Stimulated activated naive CD8-positive, alpha-beta T cell treated with anti-CD3 and anti-CD28 coated beads, Interleukin-15, amount 100 ng/mL, for 72 hours (primary cell): ENCODE data around the gene SLC35F2.
"Not testable (repeated sequence)": the region's sequence is repeated elsewhere in the genome, so short reads cannot be mapped to it uniquely, and the experiment has no call there.

Experiments
- ATAC-seq: fragments of 150-1000 bp; cut with Tn5 transposase; 2 replicates; pipeline ENCODE4 v1.10.0; 2021; ENCODE audit warnings: mild to moderate bottlenecking, moderate library complexity
- DNase-seq, 2 donors: peaks; one replicate each; pipeline ENCODE4 v3.0.0; 2021 to 2022
- H3K27ac Mint-ChIP-seq, 2 donors: one replicate each; pipeline ENCODE4 v1.8.0; 2022; ENCODE audit warnings: mild to moderate bottlenecking in 2 of 2, mixed read lengths in 2 of 2, moderate library complexity in 2 of 2
- H3K27me3 Mint-ChIP-seq: one replicate; pipeline ENCODE4 v1.8.0; 2022; ENCODE audit warnings: mixed read lengths
- H3K4me1 Mint-ChIP-seq: one replicate; pipeline ENCODE4 v1.8.0; 2022; ENCODE audit warnings: mild to moderate bottlenecking, mixed read lengths
- H3K4me3 Mint-ChIP-seq, 2 donors: one replicate each; pipeline ENCODE4 v1.8.0; 2022; ENCODE audit warnings: mild to moderate bottlenecking in 2 of 2, mixed read lengths in 2 of 2, moderate library complexity in 1 of 2
- H3K9me3 Mint-ChIP-seq, 2 donors: one replicate each; pipeline ENCODE4 v1.8.0; 2022; ENCODE audit warnings: mixed read lengths in 2 of 2

SLC35F2 gene

DNA sequence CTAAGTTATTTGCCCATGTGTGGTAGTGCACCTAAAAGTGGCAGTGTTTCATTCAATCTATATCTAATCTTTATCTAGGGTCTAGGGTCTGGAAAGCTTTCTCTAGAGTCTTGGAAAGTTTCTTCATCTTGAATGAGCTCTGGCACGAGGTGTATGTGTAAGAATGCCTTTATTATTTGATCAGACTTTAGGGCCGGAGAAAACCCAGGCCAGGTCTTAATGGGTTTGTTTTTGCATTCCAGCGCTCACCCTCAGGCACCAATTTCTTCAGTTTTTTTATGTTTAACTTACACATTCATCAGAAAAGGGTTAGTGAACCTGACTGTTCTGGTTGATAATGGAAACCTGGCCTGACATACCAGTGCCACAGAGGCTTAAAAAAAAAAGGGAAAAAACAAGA lies 78.5 kb downstream of the SLC35F2 start:
- no peak overlapping the region for H3K4me3 Mint-ChIP-seq

DNA sequence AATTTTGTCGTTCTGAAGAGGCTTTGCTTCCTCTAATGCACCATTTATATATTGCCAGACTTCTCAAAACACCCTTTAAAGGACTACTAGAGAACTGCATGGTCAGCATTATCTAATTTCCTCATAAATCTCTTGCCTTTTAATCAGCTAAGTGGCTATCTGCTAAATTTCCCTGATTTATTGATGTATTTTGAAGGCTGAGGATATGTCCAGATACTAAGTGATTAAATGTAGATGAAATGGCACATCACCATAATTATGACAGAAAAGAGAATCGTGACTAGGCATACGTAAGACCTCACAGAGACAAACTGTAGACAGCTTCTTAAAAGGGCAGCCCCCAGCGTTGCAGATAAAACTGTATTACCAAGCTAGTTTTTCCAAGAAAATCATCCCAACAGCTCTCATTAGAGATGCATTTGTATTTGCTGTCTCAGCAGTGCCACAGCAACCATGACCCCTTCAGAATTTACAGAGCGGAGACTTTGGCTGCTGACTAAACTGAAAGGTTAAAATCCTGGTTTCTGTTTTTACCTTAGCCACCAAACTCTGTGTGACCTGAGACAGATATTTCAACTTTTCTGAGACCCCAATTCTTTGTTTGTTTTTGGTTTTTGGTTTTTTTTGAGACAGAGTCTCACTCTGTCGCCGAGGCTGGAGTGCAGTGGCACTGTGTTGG lies 79.6 kb downstream of the SLC35F2 start:
- Mint-ChIP-seq H3K4me3 (no peak overlapping the region), H3K9me3 (no peaks in the 10 kb centered on the region), H3K4me1 (no peaks in the 10 kb centered on the region), H3K27ac (no peak overlapping the region), H3K27me3 (peaks cover 8% of the 10 kb centered on the region)
- DNase-seq (no peak), ATAC-seq (no peak)

More for the DNA sequence above, 78.5 kb downstream of the SLC35F2 start:
- ATAC-seq: no peak
- Mint-ChIP-seq H3K4me1 (no peaks in the 10 kb centered on the region), H3K27ac (no peak overlapping the region), H3K27me3 (peaks cover 8% of the 10 kb centered on the region), H3K9me3 (no peaks in the 10 kb centered on the region)
- DNase-seq: no peak

DNA sequence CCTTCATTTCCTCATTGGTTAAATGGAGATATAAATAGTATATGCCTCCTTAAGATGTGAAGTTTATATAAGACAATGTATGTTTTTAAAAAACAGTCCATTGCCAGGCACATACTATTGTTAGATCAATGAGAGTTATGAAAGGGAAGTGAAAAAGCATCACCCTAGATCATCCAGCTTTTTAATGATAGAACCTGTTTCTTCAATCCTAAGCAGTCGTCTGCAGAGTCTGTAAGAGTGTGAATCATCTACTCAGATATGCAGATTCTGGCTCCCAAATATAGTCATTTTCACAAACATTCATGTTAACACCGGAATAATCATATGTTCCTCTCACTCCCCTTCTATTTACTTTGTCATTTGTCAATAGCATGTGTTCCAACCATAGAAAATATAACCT lies 81.5 kb downstream of the SLC35F2 start:
- DNase-seq: no peak
- Mint-ChIP-seq H3K9me3 (no peaks in the 10 kb centered on the region), H3K27me3 (peaks cover 8% of the 10 kb centered on the region), H3K27ac (no peak overlapping the region), H3K4me3 (no peak overlapping the region), H3K4me1 (no peaks in the 10 kb centered on the region)
- no peak for ATAC-seq

DNA sequence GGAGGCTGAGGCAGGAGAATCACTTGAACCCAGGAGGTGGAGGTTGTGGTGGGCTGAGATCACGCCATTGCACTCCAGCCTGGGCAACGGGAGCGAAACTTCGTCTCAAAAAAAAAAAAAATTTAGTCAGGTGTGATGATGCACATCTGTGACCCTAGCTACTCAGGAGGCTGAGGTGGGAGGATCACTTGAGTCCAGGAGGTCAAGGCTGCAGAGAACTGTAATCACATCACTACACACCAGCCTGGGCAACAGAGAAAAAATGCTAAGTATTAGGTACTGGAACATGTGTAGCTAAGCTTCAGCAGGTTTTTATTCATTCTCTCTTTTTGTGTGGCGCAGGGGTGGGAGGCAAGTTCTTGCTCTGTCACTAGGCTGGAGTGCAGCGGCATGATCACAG lies 82.5 kb downstream of the SLC35F2 start:
- Mint-ChIP-seq H3K4me1 (no peaks in the 10 kb centered on the region), H3K4me3 (no peak overlapping the region), H3K9me3 (no peaks in the 10 kb centered on the region), H3K27ac (no peak overlapping the region), H3K27me3 (peaks cover 17% of the 10 kb centered on the region)
- ATAC-seq: no peak
- DNase-seq: no peak

DNA sequence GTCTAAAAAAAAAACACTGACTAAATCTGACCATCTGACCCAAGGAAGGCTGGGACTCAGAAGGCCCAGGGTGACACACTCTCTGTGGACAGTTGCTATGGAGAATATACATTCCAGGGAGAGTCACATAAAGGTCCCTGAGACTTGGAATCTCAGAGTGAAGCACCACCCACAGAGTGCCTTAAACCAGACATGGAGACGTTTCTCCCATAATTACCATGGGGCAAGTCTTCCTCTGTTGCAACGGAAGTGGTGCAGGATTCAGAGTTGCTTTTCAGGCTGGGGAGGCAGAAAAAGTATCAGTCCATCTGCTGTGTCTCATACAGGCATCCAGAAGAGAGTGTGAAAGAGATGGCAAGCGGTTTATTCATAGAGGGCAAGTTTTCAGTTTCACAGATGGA lies 88.0 kb downstream of the SLC35F2 start:
- H3K27me3 Mint-ChIP-seq: peaks cover 13% of the 10 kb centered on the region

DNA sequence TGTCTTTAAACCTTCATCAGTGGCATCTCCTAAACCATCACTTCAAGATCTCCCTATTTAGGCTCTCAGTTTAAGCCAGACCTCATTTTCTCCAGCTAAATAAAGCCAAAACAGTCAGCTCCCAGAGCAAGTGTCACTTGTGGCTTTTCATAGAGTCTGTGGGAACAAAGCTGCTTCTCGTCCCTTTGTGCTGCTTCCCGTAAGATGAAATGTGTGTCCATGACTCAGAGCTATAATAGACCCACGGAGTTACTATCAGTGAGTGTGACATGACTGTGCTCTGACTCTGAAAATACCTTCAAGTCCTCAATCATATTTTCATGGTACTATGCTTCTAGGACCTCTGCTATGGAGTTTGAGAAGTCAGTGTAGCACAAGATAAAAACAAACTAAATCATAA lies 89.4 kb downstream of the SLC35F2 start:
- peaks cover 26% of the 10 kb centered on the region for H3K27me3 Mint-ChIP-seq
- no peak overlapping the region for H3K4me3 Mint-ChIP-seq
- peak; percentile 54 for ATAC-seq
- no peak for DNase-seq
- H3K4me1 Mint-ChIP-seq: no peaks in the 10 kb centered on the region
- no peaks in the 10 kb centered on the region for H3K9me3 Mint-ChIP-seq
- no peak overlapping the region for H3K27ac Mint-ChIP-seq

More for the DNA sequence above, 88.0 kb downstream of the SLC35F2 start:
- DNase-seq (no peak), ATAC-seq (no peak)
- no peaks in the 10 kb centered on the region for H3K4me1 Mint-ChIP-seq
- no peak overlapping the region for H3K4me3 Mint-ChIP-seq
- no peak overlapping the region for H3K27ac Mint-ChIP-seq
- no peaks in the 10 kb centered on the region for H3K9me3 Mint-ChIP-seq

DNA sequence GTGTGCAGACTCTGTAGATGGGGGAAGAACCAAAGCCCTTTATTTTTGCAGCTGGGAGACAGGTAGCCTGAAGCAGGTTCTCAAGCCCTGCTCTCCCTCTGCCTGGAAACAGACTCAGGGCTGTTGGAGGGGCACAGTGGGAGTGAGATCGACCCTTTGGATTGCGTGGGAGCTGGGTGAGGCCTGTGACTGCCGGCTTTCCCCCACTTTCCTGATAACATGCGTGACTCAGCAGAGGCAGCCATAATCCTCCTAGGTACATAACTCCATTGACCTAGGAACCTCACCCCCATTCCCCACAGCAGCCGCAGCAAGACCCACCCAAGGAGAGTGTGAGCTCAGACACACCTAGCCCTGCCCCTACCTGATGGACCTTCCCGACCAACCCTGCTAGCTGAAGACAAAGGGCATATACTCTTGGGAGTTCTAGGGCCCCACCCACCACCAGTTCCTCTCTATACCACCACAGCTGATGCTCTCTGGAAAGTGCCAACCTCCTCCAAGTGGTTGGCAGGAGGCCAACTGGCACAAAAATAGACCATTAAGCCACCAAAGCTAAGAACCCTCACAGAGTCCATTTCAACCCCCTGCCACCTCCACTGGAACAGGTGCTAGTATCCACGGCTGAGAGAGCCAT lies 99.8 kb downstream of the SLC35F2 start:
- not testable (repeated sequence) for H3K4me1 Mint-ChIP-seq, H3K27ac Mint-ChIP-seq, H3K4me3 Mint-ChIP-seq, ATAC-seq, H3K9me3 Mint-ChIP-seq, DNase-seq
- H3K27me3 Mint-ChIP-seq: peaks cover 59% of the 10 kb centered on the region

DNA sequence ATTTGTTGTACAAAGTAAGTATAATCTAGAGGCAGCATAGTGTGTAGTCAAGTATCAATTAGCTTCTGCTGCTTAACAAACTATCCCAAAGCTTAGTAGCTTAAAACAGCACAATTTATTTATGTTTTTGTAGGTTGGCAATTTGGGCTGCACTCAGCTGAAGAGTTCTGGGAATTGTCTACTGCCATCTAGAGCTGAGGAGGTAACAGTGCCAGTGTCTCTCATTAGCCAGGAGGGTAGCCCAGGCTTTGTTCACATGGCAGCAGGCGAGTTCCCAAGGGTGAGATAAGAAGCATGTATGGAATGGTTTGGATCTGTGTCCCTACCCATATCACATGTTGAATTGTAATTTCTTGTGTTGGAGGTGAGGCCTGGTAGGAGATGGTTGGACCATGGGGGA lies 100.9 kb downstream of the SLC35F2 start:
- no peak for DNase-seq
- H3K4me1 Mint-ChIP-seq: no peaks in the 10 kb centered on the region
- peaks cover 63% of the 10 kb centered on the region for H3K27me3 Mint-ChIP-seq
- no peak overlapping the region for H3K27ac Mint-ChIP-seq
- no peak for ATAC-seq
- H3K4me3 Mint-ChIP-seq: no peak overlapping the region
- no peaks in the 10 kb centered on the region for H3K9me3 Mint-ChIP-seq

DNA sequence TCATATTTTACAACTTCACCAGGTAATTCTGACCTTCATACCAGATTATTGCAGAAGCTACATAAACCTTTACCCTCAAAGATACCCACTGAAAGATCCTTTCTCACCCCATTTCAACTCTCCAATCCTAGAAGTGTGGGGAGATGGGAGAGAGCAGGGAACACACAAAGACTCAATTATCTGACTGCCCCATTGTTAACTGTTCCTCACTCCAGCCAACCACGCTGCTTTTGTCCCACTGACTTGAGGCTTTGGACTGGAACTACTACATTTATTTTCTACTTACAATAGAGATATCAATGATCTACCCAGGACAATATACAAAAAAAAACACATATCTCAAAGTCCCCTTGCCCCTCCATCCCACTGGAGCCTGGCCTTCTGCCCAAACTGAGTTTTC lies 102.0 kb downstream of the SLC35F2 start:
- ATAC-seq: no peak
- H3K9me3 Mint-ChIP-seq: no peaks in the 10 kb centered on the region
- H3K4me1 Mint-ChIP-seq: no peaks in the 10 kb centered on the region
- no peak for DNase-seq
- peaks cover 61% of the 10 kb centered on the region for H3K27me3 Mint-ChIP-seq
- H3K4me3 Mint-ChIP-seq: no peak overlapping the region
- no peak overlapping the region for H3K27ac Mint-ChIP-seq

DNA sequence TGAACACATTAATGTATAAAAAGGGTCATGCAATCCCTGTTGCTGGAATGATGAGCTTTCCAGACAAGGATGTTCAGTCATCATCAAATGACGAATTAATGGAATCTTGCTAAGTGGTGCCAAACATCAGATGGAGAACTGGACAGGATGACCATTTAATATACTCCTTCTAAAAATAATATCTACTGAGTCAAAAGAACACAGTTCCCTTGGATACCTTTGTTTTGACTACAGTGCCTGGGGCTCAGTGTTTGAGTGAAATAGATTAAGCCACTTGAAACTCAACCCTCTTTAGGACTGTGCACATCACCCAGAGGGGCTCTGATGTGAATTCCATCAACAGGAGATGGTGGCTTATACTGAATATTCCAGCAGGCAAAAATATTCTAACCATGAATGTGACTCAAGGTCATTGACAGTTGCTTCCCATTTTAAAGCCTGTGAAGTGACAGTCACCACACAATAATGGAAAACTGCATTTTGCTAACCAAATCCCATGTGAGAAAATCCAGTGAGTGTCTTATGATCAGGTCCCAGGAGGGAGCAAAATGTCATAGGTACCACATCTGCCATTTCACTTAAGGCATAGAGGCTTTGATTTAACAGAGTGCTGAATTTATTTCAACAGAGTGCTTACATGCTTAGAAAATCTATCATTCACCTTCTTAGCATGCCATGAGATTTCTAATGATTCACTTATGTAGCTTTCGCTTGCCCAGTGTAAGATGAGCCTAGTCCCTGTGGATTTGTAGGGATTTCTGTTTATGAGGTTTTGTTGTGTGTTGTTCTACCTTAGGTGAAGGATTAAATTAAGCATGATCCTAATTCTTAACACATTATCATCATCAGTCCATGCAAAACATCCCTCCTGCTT lies 105.4 kb downstream of the SLC35F2 start:
- H3K27ac Mint-ChIP-seq: no peak overlapping the region
- DNase-seq: no peak
- no peaks in the 10 kb centered on the region for H3K9me3 Mint-ChIP-seq
- H3K27me3 Mint-ChIP-seq: peaks cover 52% of the 10 kb centered on the region
- H3K4me3 Mint-ChIP-seq: no peak overlapping the region
- no peaks in the 10 kb centered on the region for H3K4me1 Mint-ChIP-seq
- ATAC-seq: no peak

DNA sequence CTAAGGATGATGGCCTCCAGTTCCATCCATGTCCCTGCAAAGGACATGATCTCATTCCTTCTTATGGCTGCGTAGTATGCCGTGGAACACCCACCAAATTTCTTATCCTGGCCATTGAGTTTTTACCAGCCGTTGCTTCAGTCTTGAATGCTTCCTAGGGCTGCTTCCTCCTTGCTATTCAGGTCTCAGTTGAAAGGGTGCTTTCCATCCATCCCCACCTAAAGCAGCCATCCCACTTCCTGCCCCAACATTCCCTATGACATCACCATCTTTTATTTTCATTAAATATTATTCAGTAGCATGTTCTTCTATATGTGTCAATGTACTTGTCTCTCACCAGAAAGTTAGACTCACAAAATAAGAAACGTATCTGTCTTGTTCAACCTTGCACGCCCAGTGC lies 106.1 kb downstream of the SLC35F2 start:
- Mint-ChIP-seq H3K4me1 (no peaks in the 10 kb centered on the region), H3K27ac (no peak overlapping the region), H3K4me3 (no peak overlapping the region), H3K27me3 (peaks cover 45% of the 10 kb centered on the region), H3K9me3 (no peaks in the 10 kb centered on the region)
- ATAC-seq (no peak), DNase-seq (no peak)

DNA sequence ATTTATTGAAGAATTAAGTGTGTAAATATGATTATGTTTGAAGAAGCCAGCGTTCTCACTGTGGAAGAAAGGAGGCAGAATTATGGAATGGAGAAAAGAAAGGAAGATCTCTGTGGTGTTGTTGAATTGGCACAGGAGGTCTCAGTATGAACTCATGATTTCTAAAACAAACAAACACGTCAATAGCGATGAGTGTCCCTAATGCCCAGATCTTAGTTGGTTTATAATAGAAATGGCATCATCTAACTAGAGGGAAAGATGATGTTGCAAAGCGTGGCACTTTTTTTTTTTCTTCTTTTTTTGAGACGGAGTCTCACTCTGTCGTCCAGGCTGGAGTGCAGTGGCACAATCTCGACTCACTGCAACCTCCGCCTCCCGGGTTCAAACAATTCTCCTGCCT lies 107.5 kb downstream of the SLC35F2 start:
- DNase-seq (no peak), ATAC-seq (no peak)
- Mint-ChIP-seq H3K4me3 (no peak overlapping the region), H3K27ac (peak overlapping the region in 1 of 2 donors; percentile 6), H3K9me3 (no peaks in the 10 kb centered on the region), H3K27me3 (peaks cover 32% of the 10 kb centered on the region), H3K4me1 (no peaks in the 10 kb centered on the region)

DNA sequence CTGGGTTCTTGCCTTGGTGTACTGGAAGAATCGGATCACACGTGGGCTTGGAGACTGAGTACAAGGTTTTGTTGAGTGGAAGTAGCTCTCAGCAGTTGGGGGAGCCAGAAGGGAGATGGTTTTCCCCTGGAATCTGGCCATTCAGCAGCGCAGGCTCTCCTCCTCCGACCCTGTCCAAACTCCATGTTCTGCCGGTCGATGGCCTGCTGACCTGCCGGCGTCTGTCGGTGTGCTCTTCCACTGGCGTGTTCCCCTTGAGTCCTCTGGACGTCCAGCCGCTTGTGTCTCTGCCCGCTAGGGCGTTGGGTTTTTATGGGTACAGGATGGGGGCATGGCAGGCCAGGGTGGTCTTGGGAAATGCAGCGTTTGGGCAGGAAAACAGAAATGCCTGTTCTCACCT lies 108.3 kb downstream of the SLC35F2 start:
- H3K4me3 Mint-ChIP-seq: no peak overlapping the region
- peaks cover 37% of the 10 kb centered on the region for H3K27me3 Mint-ChIP-seq
- no peak for DNase-seq
- no peaks in the 10 kb centered on the region for H3K9me3 Mint-ChIP-seq
- peak overlapping the region in 1 of 2 donors; percentile 19 for H3K27ac Mint-ChIP-seq
- no peaks in the 10 kb centered on the region for H3K4me1 Mint-ChIP-seq
- ATAC-seq: no peak

DNA sequence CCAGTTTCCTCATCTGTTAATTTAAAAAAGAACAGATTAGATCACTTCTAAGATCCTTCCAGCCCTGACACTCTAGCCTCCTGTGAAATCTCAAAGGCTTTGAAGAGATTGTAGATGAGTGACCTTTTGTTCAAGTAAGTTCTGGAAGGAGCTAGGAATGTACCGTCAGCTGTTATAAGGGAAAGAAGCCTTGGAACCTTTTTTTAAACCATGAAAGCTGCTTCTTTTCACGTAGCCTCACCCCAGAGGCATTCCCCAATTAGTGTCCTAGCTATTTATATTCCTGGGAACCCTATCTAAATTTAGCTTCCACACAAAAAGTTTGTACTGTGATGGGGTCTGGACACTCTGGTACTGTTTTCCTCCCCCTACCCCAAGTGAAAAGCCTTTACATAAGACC lies 111.0 kb downstream of the SLC35F2 start:
- no peaks in the 10 kb centered on the region for H3K4me1 Mint-ChIP-seq
- H3K4me3 Mint-ChIP-seq: no peak overlapping the region
- peaks cover 38% of the 10 kb centered on the region for H3K27me3 Mint-ChIP-seq
- no peak for DNase-seq
- no peaks in the 10 kb centered on the region for H3K9me3 Mint-ChIP-seq
- H3K27ac Mint-ChIP-seq: no peak overlapping the region
- ATAC-seq: no peak

DNA sequence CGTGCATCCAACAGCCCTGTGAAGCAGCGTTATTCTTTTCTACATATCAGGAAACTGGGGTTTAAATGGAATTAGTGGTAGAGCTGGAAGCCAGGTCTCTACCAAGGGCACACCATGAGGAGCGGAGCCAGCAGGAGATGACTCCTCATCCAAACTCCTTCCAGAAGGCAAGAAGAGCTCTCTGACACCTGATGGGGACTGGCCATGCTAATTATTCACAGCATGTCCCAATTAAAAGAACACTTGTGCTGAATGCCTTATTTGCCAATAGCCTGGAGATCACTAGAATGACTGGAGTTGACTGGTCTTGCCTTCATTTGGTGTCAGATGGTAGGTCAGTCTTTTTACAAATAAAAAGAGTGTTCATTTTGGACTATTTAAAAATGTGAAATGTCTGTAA lies 113.9 kb downstream of the SLC35F2 start:
- Mint-ChIP-seq H3K9me3 (no peaks in the 10 kb centered on the region), H3K27ac (no peak overlapping the region), H3K4me1 (no peaks in the 10 kb centered on the region), H3K27me3 (peaks cover 41% of the 10 kb centered on the region), H3K4me3 (no peak overlapping the region)
- DNase-seq (no peak), ATAC-seq (no peak)

DNA sequence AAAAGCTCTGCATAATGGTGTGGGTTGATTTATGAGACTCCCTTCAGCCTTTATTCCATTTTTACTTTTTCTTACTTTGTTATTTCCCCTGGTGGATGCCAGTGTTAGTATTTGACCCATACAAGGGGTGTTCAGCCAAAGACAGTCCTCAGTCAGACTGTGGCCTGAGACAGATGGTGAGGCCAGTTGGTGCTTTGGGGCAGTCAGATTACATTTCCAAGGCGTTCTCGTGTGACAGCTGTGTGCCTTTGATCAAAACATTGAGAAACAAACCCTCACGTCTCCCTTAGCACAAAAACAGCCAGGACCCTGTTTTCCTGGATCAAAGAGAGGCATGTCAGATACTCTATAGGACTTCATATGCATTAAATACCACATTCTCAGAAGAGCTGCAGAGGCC lies 115.4 kb downstream of the SLC35F2 start:
- Mint-ChIP-seq H3K27me3 (peaks cover 56% of the 10 kb centered on the region), H3K27ac (no peak overlapping the region), H3K4me3 (no peak overlapping the region)

More for the DNA sequence above, 115.4 kb downstream of the SLC35F2 start:
- Mint-ChIP-seq H3K9me3 (peaks cover 0 to 7% of the 10 kb centered on the region in 2 donors), H3K4me1 (no peaks in the 10 kb centered on the region)
- DNase-seq (no peak), ATAC-seq (no peak)
